ENCODE results near the gene SEPSECS.

SEPSECS gene

GRCh38 chr4:25141592-25141991 is 18.7 kb downstream of the SEPSECS start:
- no peak for ATAC-seq
- no peak for TF ChIP-seq SNAI2 (CRISPR knock-in tag; IDR thresholded peaks at IDR 0.05)
- TF ChIP-seq ZC3H10 (CRISPR knock-in tag; IDR thresholded peaks at IDR 0.05) = no peak
- no peak for TF ChIP-seq ZNF565 (CRISPR knock-in tag; conservative IDR thresholded peaks at IDR 0.05; ENCODE audit: low read depth)
- TF ChIP-seq PPARA (CRISPR knock-in tag; IDR thresholded peaks at IDR 0.05; ENCODE audit: borderline replicate concordance) = no peak
- no peak for TF ChIP-seq OSR1 (CRISPR knock-in tag; IDR thresholded peaks at IDR 0.05)
- TF ChIP-seq GLIS3 (CRISPR knock-in tag; IDR thresholded peaks at IDR 0.05) = no peak
- TF ChIP-seq PATZ1 (CRISPR knock-in tag; IDR thresholded peaks at IDR 0.05; ENCODE audit: borderline replicate concordance) = no peak

GRCh38 chr4:25133132-25133531 is 27.1 kb downstream of the SEPSECS start:
- no peak for ATAC-seq
- no peak for TF ChIP-seq ZNF565 (CRISPR knock-in tag; conservative IDR thresholded peaks at IDR 0.05; ENCODE audit: low read depth)
- no peak for TF ChIP-seq ZNF70 (CRISPR knock-in tag; IDR thresholded peaks at IDR 0.05)
- no peak for TF ChIP-seq ISL1 (CRISPR knock-in tag; IDR thresholded peaks at IDR 0.05)
- TF ChIP-seq ARNTL (CRISPR knock-in tag; IDR thresholded peaks at IDR 0.05; ENCODE audit: borderline replicate concordance, low read depth) = no peak
- no peak for TF ChIP-seq OSR1 (CRISPR knock-in tag; IDR thresholded peaks at IDR 0.05)
- TF ChIP-seq GLIS3 (CRISPR knock-in tag; IDR thresholded peaks at IDR 0.05) = no peak
- no peak for TF ChIP-seq SNAI2 (CRISPR knock-in tag; IDR thresholded peaks at IDR 0.05)
- TF ChIP-seq TCF4 (CRISPR knock-in tag; IDR thresholded peaks at IDR 0.05; ENCODE audit: borderline replicate concordance) = no peak
- no peak for TF ChIP-seq PPARA (CRISPR knock-in tag; IDR thresholded peaks at IDR 0.05; ENCODE audit: borderline replicate concordance)

- TF ChIP-seq ZNF565 (CRISPR knock-in tag; conservative IDR thresholded peaks at IDR 0.05; ENCODE audit: low read depth) = no peak
- TF ChIP-seq RARB (CRISPR knock-in tag; IDR thresholded peaks at IDR 0.05) = no peak
- no peak for TF ChIP-seq PPARA (CRISPR knock-in tag; IDR thresholded peaks at IDR 0.05; ENCODE audit: borderline replicate concordance)
- no peak for TF ChIP-seq ZFP30 (CRISPR knock-in tag; IDR thresholded peaks at IDR 0.05)
- no peak for TF ChIP-seq SNAI2 (CRISPR knock-in tag; IDR thresholded peaks at IDR 0.05)
- TF ChIP-seq, protein P1, sequence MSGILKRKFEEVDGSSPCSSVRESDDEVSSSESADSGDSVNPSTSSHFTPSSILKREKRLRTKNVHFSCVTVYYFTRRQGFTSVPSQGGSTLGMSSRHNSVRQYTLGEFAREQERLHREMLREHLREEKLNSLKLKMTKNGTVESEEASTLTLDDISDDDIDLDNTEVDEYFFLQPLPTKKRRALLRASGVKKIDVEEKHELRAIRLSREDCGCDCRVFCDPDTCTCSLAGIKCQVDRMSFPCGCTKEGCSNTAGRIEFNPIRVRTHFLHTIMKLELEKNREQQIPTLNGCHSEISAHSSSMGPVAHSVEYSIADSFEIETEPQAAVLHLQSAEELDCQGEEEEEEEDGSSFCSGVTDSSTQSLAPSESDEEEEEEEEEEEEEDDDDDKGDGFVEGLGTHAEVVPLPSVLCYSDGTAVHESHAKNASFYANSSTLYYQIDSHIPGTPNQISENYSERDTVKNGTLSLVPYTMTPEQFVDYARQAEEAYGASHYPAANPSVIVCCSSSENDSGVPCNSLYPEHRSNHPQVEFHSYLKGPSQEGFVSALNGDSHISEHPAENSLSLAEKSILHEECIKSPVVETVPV (CRISPR knock-in tag; IDR thresholded peaks at IDR 0.05) = no peak
- no peak for TF ChIP-seq ZFP3 (CRISPR knock-in tag; IDR thresholded peaks at IDR 0.05)
- ATAC-seq = no peak
These were observed 28.3 kb downstream of the SEPSECS start for GRCh38 chr4:25131926-25132325.

GRCh38 chr4:25131381-25131780 is 28.9 kb downstream of the SEPSECS start:
- TF ChIP-seq CSDC2 (CRISPR knock-in tag; IDR thresholded peaks at IDR 0.05) (no peak), ZFP30 (CRISPR knock-in tag; IDR thresholded peaks at IDR 0.05) (no peak), ARNTL (CRISPR knock-in tag; IDR thresholded peaks at IDR 0.05; ENCODE audit: borderline replicate concordance, low read depth) (no peak)
- TF ChIP-seq, protein P2, sequence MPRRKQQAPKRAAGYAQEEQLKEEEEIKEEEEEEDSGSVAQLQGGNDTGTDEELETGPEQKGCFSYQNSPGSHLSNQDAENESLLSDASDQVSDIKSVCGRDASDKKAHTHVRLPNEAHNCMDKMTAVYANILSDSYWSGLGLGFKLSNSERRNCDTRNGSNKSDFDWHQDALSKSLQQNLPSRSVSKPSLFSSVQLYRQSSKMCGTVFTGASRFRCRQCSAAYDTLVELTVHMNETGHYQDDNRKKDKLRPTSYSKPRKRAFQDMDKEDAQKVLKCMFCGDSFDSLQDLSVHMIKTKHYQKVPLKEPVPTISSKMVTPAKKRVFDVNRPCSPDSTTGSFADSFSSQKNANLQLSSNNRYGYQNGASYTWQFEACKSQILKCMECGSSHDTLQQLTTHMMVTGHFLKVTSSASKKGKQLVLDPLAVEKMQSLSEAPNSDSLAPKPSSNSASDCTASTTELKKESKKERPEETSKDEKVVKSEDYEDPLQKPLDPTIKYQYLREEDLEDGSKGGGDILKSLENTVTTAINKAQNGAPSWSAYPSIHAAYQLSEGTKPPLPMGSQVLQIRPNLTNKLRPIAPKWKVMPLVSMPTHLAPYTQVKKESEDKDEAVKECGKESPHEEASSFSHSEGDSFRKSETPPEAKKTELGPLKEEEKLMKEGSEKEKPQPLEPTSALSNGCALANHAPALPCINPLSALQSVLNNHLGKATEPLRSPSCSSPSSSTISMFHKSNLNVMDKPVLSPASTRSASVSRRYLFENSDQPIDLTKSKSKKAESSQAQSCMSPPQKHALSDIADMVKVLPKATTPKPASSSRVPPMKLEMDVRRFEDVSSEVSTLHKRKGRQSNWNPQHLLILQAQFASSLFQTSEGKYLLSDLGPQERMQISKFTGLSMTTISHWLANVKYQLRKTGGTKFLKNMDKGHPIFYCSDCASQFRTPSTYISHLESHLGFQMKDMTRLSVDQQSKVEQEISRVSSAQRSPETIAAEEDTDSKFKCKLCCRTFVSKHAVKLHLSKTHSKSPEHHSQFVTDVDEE (CRISPR knock-in tag; IDR thresholded peaks at IDR 0.05) = no peak
- ATAC-seq = no peak

DNA sequence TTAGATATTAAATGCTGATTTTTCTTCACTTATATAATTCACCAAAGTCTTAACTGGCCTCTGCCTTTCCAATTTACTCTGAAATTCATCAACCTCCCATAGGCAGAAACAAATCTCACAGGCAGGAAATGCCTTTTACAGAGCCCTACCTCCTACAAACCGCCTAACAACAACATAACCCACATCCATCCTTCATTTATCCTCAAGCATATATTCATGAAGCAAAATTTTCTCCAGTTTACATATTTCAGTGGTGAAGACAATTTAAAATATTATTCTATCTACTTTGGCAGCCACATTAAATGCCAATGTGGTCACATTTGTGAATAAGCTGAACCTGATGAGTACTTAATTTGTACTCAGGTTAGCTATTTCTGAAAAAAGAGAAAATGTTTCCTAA is 30.3 kb downstream of the SEPSECS start:
- TF ChIP-seq BACH2 (CRISPR knock-in tag; IDR thresholded peaks at IDR 0.05; ENCODE audit: borderline replicate concordance) (no peak), ZNF565 (CRISPR knock-in tag; conservative IDR thresholded peaks at IDR 0.05; ENCODE audit: low read depth) (no peak), ZNF8 (CRISPR knock-in tag; IDR thresholded peaks at IDR 0.05) (no peak)
- no peak for ATAC-seq

- no peak for ATAC-seq
- TF ChIP-seq PATZ1 (CRISPR knock-in tag; IDR thresholded peaks at IDR 0.05; ENCODE audit: borderline replicate concordance) (no peak), TCF4 (CRISPR knock-in tag; IDR thresholded peaks at IDR 0.05; ENCODE audit: borderline replicate concordance) (no peak), RARB (CRISPR knock-in tag; IDR thresholded peaks at IDR 0.05) (no peak), ZC3H10 (CRISPR knock-in tag; IDR thresholded peaks at IDR 0.05) (no peak), GLIS3 (CRISPR knock-in tag; IDR thresholded peaks at IDR 0.05) (no peak), SNAI2 (CRISPR knock-in tag; IDR thresholded peaks at IDR 0.05) (no peak)
- TF ChIP-seq, protein P2 (CRISPR knock-in tag; IDR thresholded peaks at IDR 0.05) = no peak
- TF ChIP-seq, protein P1 (CRISPR knock-in tag; IDR thresholded peaks at IDR 0.05) = no peak
These were observed 31.6 kb downstream of the SEPSECS start for GRCh38 chr4:25128671-25129070.
